GM12801 (cell line): ENCODE data around the gene UBAC2.

Experiments
- CTCF ChIP-seq: IDR thresholded peaks from one replicate; pipeline ENCODE4 v1.5.1; 2011; ENCODE audit warnings: control low read depth; ENCODE audit not compliant: insufficient read length; ENCODE audit errors: extremely low read depth

Gene UBAC2

GRCh38 chr13:99386911-99387788, 186.5 kb downstream of the UBAC2 start:
- TF ChIP-seq CTCF, result peak; percentile 34

- no peak for TF ChIP-seq CTCF
Measured at GRCh38 chr13:99388334-99388923, 187.8 kb downstream of the UBAC2 start.

- no peak for TF ChIP-seq CTCF
Measured at GRCh38 chr13:99389520-99390304, 189.1 kb downstream of the UBAC2 start.

- no peak for TF ChIP-seq CTCF
Measured at GRCh38 chr13:99390601-99391000, 189.9 kb downstream of the UBAC2 start.

- TF ChIP-seq CTCF, result no peak
Measured at GRCh38 chr13:99391781-99392469, 191.3 kb downstream of the UBAC2 start.

- no peak for TF ChIP-seq CTCF
Measured at GRCh38 chr13:99392470-99393135, 191.9 kb downstream of the UBAC2 start.
